IPS-11a (cell line): Measurements from ENCODE around the gene TMC3.

Experiments
- H3K4me3 ChIP-seq: one replicate; pipeline ENCODE4 v1.5.1; 2013; ENCODE audit warnings: low read depth, low read length, control low read depth

Gene TMC3

DNA sequence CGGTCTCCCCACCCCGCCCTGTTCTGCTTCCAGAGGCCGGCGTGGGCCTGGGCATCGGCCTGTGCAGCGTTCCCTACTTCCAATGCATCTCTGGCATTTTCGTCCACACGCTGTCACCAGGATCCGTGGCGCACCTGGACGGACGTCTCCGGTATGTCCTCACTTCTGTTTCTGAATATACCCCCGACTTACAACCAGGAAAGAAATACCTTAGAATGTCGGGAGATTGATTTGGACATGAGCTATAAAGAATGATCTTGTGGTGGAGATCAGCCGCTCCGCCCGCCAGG lies 91.5 kb downstream of the TMC3 start:
- no peak overlapping the region for H3K4me3 ChIP-seq

DNA sequence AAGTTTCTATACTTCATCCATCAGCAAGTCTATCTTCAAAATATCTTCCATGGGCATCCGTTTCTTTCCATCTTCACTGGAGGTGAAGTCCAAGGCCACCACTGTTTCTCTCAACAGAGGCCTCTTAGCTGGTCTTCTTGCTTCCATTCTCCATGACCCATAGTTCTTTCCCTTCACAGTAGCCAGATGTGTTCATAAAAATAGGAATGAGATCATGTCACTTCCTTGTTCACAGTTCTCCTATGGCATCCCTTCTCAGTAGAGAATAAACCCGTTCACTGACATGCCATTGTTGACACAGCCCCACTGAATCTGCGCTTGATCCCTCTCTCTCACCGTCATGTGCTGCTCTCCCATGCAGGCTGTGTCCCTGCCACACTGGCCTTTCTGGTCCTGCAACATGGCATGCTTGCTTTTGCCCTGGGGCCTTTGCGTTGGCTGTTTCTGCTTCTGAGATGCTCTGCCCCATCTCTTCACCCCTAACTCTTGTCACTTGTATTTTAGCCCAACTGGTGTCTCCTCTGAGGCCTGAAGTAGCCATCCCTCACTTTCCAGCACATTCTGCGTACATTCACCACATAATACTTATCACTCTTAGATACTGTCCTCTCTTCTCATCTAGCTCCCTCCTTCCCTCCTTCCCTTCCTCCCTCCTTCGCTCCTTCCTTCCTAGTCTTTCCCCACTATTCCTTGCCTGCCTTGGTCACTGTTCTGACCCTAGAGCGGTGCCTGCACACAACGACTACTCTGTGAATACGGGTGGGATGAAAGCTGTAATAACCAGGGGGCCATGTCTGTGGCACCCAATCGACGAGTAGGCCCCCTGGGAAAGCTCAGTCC lies 92.0 kb downstream of the TMC3 start:
- no peak overlapping the region for H3K4me3 ChIP-seq

DNA sequence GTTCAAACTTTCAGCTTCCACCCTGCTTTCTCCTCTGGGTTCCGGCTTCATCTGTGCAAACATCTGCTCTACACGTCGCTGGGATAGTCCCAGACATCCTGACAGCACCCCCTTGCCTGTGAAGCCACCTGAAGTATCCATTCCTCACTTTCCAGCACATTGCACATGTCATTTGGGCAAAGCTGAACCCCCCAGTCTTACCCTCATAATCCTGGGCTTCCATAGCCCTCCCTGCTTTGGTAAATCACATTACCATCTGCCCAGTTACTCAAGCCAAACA lies 92.6 kb downstream of the TMC3 start:
- no peak overlapping the region for H3K4me3 ChIP-seq
